Stimulated activated memory B cell treated with anti-CD40 and anti-IgM and Interleukin-4, amounts not matched to agents 10 μg/mL and 1 μg/mL and 100 μg/mL, for 72 hours (primary cell): ENCODE data around the gene PRDM5.

ENCODE experiments used
- ATAC-seq: fragments of 150-1000 bp; cut with Tn5 transposase; 2 replicates; pipeline ENCODE4 v1.10.0; 2021
- H3K27ac Mint-ChIP-seq: one replicate; pipeline ENCODE4 v1.8.0; 2022; ENCODE audit warnings: mild to moderate bottlenecking, mixed read lengths
- H3K27me3 Mint-ChIP-seq: one replicate; pipeline ENCODE4 v1.8.0; 2022; ENCODE audit warnings: mixed read lengths
- H3K36me3 Mint-ChIP-seq: one replicate; pipeline ENCODE4 v1.8.0; 2022; ENCODE audit warnings: mixed read lengths
- H3K4me1 Mint-ChIP-seq: one replicate; pipeline ENCODE4 v1.8.0; 2022; ENCODE audit warnings: mixed read lengths
- H3K4me3 Mint-ChIP-seq: one replicate; pipeline ENCODE4 v1.8.0; 2022; ENCODE audit warnings: mild to moderate bottlenecking, moderate library complexity, mixed read lengths
- H3K9me3 Mint-ChIP-seq: one replicate; pipeline ENCODE4 v1.8.0; 2022; ENCODE audit warnings: mixed read lengths

The PRDM5 gene

DNA sequence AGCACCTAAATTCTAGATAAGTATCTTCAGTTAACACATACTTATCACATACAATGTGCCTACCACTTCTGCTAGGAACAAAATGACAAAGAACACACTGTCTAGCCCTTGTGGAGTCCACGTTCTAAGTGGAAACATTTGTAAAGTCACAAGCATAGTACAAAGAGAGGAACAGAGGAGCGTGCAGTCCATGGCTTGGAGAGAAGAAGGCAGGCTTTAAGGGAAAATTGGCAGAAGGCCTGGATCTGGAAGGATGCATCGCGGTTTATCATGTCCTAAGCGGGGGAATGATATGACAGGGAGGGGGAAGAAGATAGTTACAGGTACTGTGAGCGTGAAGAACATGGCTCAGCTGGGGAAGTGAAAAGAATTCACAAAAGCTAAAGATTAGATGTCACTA, 218.0 kb downstream of the PRDM5 start:
- Mint-ChIP-seq H3K27me3 (no peaks in the 10 kb centered on the region), H3K9me3 (peaks cover 15% of the 10 kb centered on the region), H3K36me3 (no peaks in the 10 kb centered on the region), H3K27ac (no peak overlapping the region), H3K4me3 (no peak overlapping the region), H3K4me1 (no peaks in the 10 kb centered on the region)
- no peak for ATAC-seq

GRCh38 chr4:120703908-120704307, 218.6 kb downstream of the PRDM5 start:
- peaks cover 15% of the 10 kb centered on the region for H3K9me3 Mint-ChIP-seq
- ATAC-seq, result no peak
- no peaks in the 10 kb centered on the region for H3K4me1 Mint-ChIP-seq
- H3K27me3 Mint-ChIP-seq, result no peaks in the 10 kb centered on the region
- no peak overlapping the region for H3K27ac Mint-ChIP-seq
- no peaks in the 10 kb centered on the region for H3K36me3 Mint-ChIP-seq
- no peak overlapping the region for H3K4me3 Mint-ChIP-seq

- Mint-ChIP-seq H3K4me1 (no peaks in the 10 kb centered on the region), H3K36me3 (no peaks in the 10 kb centered on the region), H3K27ac (no peak overlapping the region), H3K9me3 (peaks cover 3% of the 10 kb centered on the region), H3K27me3 (no peaks in the 10 kb centered on the region), H3K4me3 (no peak overlapping the region)
- no peak for ATAC-seq
Measured at GRCh38 chr4:120699354-120699753, 223.2 kb downstream of the PRDM5 start.

DNA sequence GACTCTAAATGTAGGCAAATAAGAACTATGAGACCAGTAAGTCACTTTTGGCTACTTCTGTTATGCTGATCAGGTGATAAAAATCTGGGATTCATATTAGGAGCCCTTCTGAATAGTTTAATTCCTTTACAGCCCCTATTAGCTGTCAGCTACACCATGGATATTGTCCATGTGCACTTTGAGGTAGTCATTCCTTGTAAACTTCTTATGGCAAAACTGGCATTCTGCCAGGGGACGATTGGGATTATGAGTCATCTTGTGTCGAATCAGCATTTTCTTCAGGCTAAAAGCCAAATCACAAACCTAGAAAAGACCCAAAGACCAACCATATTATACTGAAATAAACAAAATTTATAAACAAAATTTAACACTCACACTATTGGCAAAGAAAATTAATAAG, 227.6 kb downstream of the PRDM5 start:
- no peak for ATAC-seq
- no peaks in the 10 kb centered on the region for H3K36me3 Mint-ChIP-seq

DNA sequence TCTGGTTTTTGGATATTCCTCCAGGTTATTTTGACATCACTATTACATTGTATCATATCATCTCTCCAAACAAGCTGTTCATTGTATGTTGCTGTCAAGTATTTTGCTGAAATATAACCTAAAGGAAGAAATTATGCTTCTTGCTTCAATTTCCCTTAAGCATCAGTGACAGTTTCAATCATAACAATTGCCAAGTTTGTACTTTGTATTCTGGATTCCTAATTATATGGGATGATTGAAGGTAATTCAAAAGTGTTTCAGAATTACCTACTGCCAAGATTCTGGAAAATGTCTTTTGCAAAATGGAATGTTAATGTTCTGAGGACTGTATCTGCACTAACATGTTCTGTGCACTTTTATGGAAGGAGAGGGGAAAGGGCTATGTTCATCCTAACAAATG, 228.7 kb downstream of the PRDM5 start:
- ATAC-seq, result no peak
- H3K27ac Mint-ChIP-seq, result no peak overlapping the region
- no peak overlapping the region for H3K4me3 Mint-ChIP-seq
- no peaks in the 10 kb centered on the region for H3K36me3 Mint-ChIP-seq
- no peaks in the 10 kb centered on the region for H3K27me3 Mint-ChIP-seq
- no peaks in the 10 kb centered on the region for H3K4me1 Mint-ChIP-seq
- no peaks in the 10 kb centered on the region for H3K9me3 Mint-ChIP-seq

More for the DNA sequence above, 227.6 kb downstream of the PRDM5 start:
- Mint-ChIP-seq H3K4me3 (no peak overlapping the region), H3K9me3 (no peaks in the 10 kb centered on the region), H3K27ac (no peak overlapping the region), H3K27me3 (no peaks in the 10 kb centered on the region), H3K4me1 (no peaks in the 10 kb centered on the region)

DNA sequence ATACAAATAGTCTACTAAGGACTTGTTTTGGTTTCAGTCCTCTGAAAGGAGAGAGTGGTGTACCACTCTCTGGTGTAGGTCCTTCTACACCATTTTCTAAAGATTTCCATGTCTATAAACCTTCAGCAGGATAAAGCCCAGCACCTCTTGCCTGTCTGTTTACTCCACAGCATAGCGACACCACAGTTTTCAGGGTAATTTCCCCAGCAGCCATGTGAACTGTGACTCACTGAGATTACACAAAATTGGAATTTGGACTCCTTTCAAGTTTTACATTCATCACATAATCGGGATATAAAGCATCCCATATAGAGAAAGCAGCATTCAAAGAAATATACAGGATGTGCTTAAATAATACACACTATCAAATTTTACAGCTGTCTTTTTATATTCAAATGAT, 229.6 kb downstream of the PRDM5 start:
- H3K4me1 Mint-ChIP-seq, result no peaks in the 10 kb centered on the region
- no peaks in the 10 kb centered on the region for H3K27me3 Mint-ChIP-seq
- no peak overlapping the region for H3K27ac Mint-ChIP-seq
- ATAC-seq, result no peak
- H3K9me3 Mint-ChIP-seq, result no peaks in the 10 kb centered on the region
- H3K4me3 Mint-ChIP-seq, result no peak overlapping the region
- H3K36me3 Mint-ChIP-seq, result no peaks in the 10 kb centered on the region

GRCh38 chr4:120691536-120691935, 231.0 kb downstream of the PRDM5 start:
- Mint-ChIP-seq H3K9me3 (no peaks in the 10 kb centered on the region), H3K4me1 (no peaks in the 10 kb centered on the region), H3K27me3 (no peaks in the 10 kb centered on the region), H3K27ac (no peak overlapping the region), H3K4me3 (no peak overlapping the region), H3K36me3 (no peaks in the 10 kb centered on the region)
- ATAC-seq, result no peak

DNA sequence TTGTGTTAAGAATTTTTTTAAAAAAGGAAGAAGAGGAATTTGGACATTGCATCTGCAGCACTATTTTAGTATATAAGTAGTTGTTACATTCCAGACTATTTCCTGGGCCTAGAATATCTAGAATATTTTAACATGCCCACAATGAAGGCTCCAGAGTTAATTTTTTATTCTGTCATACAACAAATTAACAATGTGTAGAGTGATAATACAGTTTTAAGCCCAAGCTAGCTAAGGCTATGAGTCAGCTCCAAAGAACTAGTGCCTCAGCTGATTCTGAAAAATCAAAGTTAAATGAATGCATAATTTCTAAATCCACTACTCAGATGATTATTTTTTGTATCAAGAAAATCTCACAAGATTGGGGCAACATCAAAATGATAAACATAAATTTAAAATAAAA, 231.4 kb downstream of the PRDM5 start:
- no peak for ATAC-seq
- H3K27ac Mint-ChIP-seq, result no peak overlapping the region

GRCh38 chr4:120688791-120689190, 233.7 kb downstream of the PRDM5 start:
- no peaks in the 10 kb centered on the region for H3K9me3 Mint-ChIP-seq
- no peak for ATAC-seq
- H3K36me3 Mint-ChIP-seq, result no peaks in the 10 kb centered on the region
- no peak overlapping the region for H3K4me3 Mint-ChIP-seq
- no peaks in the 10 kb centered on the region for H3K27me3 Mint-ChIP-seq
- no peak overlapping the region for H3K27ac Mint-ChIP-seq
- no peaks in the 10 kb centered on the region for H3K4me1 Mint-ChIP-seq

More for the DNA sequence above, 231.4 kb downstream of the PRDM5 start:
- Mint-ChIP-seq H3K27me3 (no peaks in the 10 kb centered on the region), H3K36me3 (no peaks in the 10 kb centered on the region), H3K4me1 (no peaks in the 10 kb centered on the region), H3K9me3 (no peaks in the 10 kb centered on the region), H3K4me3 (no peak overlapping the region)

DNA sequence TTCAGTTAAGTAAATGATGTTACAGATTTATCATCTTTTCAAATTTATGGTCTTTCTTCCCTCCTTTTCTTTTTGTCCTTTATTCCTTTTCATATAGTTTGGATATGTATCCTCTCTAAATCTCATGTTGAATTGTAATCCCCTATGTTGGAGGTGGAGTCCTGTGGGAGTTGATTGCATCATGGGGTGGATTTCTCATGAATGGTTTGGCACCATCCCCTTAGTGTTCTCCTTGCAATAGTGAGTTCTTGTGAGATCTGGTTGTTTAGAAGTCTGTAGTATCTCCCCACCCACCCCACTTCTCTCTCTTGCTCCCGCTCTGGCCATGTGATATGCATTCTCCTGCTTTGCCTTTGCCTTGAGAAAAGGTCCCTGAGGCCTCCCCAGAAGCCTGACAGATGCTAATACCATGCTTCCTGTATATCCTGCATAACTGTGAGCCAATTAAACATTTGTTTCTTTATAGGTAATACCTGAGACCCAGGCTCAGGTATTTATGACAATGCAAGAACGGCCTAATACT, 236.7 kb downstream of the PRDM5 start:
- Mint-ChIP-seq H3K4me1 (no peaks in the 10 kb centered on the region), H3K9me3 (no peaks in the 10 kb centered on the region), H3K27me3 (no peaks in the 10 kb centered on the region), H3K4me3 (no peak overlapping the region), H3K36me3 (no peaks in the 10 kb centered on the region), H3K27ac (no peak overlapping the region)
- ATAC-seq, result peak; percentile 24

DNA sequence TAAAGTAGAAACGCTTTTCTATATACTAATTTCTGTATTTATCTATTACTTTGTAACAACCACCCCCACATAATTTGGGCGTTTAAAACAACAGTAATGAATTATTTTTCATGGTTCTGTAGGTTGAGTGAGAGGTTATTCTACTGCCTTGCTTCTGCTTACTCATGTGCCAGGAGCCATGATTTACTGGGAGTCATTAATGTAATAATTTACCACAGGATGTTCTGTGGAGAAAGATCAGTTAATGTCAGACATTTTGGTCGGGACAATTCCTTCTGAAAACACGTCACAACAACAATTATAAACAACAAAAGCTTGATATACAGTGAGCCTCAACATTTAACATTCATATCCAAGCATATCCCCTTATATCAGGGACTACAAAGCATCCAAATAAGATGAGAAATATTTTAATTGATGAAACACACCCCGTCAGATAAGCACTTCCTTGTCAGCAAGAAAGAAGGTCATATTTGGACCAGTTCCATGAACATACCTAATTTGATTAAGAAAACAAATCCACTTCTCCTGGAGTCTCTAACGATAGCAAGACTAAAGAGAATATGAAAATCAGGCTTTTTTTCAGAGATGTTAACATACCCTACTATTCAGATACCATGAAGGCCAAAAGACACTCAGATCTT, 238.5 kb downstream of the PRDM5 start:
- Mint-ChIP-seq H3K27ac (no peak overlapping the region), H3K4me3 (no peak overlapping the region), H3K4me1 (no peaks in the 10 kb centered on the region), H3K27me3 (no peaks in the 10 kb centered on the region), H3K36me3 (no peaks in the 10 kb centered on the region), H3K9me3 (no peaks in the 10 kb centered on the region)
- ATAC-seq, result no peak

- Mint-ChIP-seq H3K27me3 (no peaks in the 10 kb centered on the region), H3K27ac (no peak overlapping the region), H3K4me1 (no peaks in the 10 kb centered on the region), H3K4me3 (no peak overlapping the region), H3K9me3 (no peaks in the 10 kb centered on the region), H3K36me3 (no peaks in the 10 kb centered on the region)
- no peak for ATAC-seq
Measured at GRCh38 chr4:120682981-120683380, 239.5 kb downstream of the PRDM5 start.

DNA sequence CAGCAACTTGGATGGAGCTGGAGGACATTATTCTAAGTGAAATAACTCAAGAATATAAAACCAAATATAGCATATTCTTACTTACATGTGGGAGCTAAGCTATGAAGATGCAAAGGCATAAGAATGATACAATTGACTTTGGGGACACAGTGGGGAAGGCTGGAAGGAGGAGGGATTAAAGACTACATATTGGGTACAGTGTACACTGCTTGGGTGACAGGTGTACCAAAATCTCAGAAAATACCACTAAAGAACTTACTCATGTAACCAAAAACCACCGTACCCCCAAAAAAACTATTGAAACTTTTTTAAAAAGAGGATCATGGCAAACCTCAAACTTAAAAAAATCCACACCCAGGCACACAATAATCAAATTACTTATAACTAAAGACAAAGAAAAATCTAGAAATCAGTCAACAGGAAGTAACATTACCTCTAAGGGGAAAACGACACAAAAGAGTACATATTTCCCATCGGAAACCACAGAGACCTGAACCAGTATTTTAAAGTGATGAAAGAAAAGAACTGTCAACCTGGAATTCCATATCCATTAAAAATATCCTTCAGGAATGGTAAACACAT, 241.8 kb downstream of the PRDM5 start:
- Mint-ChIP-seq H3K36me3 (no peaks in the 10 kb centered on the region), H3K4me1 (no peaks in the 10 kb centered on the region), H3K27me3 (no peaks in the 10 kb centered on the region), H3K27ac (no peak overlapping the region), H3K9me3 (peaks cover 3% of the 10 kb centered on the region), H3K4me3 (no peak overlapping the region)
- ATAC-seq, result no peak

DNA sequence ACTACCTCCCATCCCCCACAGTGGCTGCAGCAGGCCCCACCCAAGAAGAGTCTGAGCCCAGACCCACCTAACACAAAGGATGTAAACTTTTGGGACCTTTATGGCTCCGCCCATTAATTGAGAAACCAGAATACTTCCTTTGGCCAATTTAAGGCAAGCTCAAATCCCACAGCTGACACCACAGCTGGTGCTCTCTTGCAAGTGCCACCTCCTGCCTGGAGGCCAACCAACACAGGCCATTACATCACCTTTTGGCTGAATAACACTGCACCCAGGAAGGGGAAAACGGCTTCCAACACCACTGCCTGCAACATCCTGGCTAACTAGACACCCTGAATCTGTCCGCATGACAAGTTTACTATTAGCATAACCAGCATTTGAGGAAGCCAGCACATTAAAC, 248.8 kb downstream of the PRDM5 start:
- Mint-ChIP-seq H3K27ac (no peak overlapping the region), H3K36me3 (no peaks in the 10 kb centered on the region), H3K4me1 (no peaks in the 10 kb centered on the region), H3K4me3 (no peak overlapping the region), H3K27me3 (no peaks in the 10 kb centered on the region), H3K9me3 (peaks cover 3% of the 10 kb centered on the region)
- ATAC-seq, result no peak

- H3K36me3 Mint-ChIP-seq, result no peaks in the 10 kb centered on the region
- ATAC-seq, result no peak
- no peaks in the 10 kb centered on the region for H3K4me1 Mint-ChIP-seq
- no peaks in the 10 kb centered on the region for H3K27me3 Mint-ChIP-seq
- H3K4me3 Mint-ChIP-seq, result no peak overlapping the region
- H3K9me3 Mint-ChIP-seq, result peaks cover 3% of the 10 kb centered on the region
- H3K27ac Mint-ChIP-seq, result no peak overlapping the region
Measured at GRCh38 chr4:120672558-120673147, 249.9 kb downstream of the PRDM5 start.

- no peaks in the 10 kb centered on the region for H3K4me1 Mint-ChIP-seq
- H3K27ac Mint-ChIP-seq, result no peak overlapping the region
- H3K4me3 Mint-ChIP-seq, result no peak overlapping the region
- no peaks in the 10 kb centered on the region for H3K27me3 Mint-ChIP-seq
- ATAC-seq, result no peak
- no peaks in the 10 kb centered on the region for H3K36me3 Mint-ChIP-seq
- peaks cover under 1% of the 10 kb centered on the region for H3K9me3 Mint-ChIP-seq
Measured at GRCh38 chr4:120672076-120672475, 250.4 kb downstream of the PRDM5 start.
